HepG2 (cell line): ENCODE measurements around the gene PCSK2. TPM values are rescaled to one million over a fixed set of nuclear protein-coding genes. Genes with fewer than 3 reads are reported as not detected.

Experiments
- FOSL2 ChIP-seq: sonication (generic); formaldehyde crosslinking; IDR thresholded peaks from 2 replicates; pipeline ENCODE4 v1.4.0; 2020; ENCODE audit warnings: missing genetic modification reagents
- HES4 ChIP-seq: sonication (generic); formaldehyde crosslinking; IDR thresholded peaks from 2 replicates; pipeline ENCODE4 v1.9.0; 2021; ENCODE audit warnings: mild to moderate bottlenecking, missing genetic modification reagents, borderline replicate concordance
- HNRNPL ChIP-seq: fragments of 200-400 bp; formaldehyde crosslinking; IDR thresholded peaks from 2 replicates; pipeline ENCODE4 v1.6.1; 2017; ENCODE audit warnings: mild to moderate bottlenecking, low read depth, low read length
- MZF1 ChIP-seq: sonication (generic); formaldehyde crosslinking; IDR thresholded peaks from 2 replicates; pipeline ENCODE4 v1.8.1; 2023; ENCODE audit warnings: mild to moderate bottlenecking, missing genetic modification reagents, borderline replicate concordance
- NFE2L2 ChIP-seq: fragments of 150-350 bp; IDR thresholded peaks from 2 replicates; pipeline ENCODE4 v1.6.1; 2014; ENCODE audit warnings: low read length
- RARA ChIP-seq: IDR thresholded peaks from 2 replicates; pipeline ENCODE4 v1.6.1; 2016; ENCODE audit warnings: missing genetic modification reagents, missing compliant biosample characterization
- RBAK ChIP-seq: sonication (generic); formaldehyde crosslinking; IDR thresholded peaks from 2 replicates; pipeline ENCODE4 v1.5.1; 2020; ENCODE audit warnings: mild to moderate bottlenecking, missing genetic modification reagents
- SAFB2 ChIP-seq: sonication (generic); formaldehyde crosslinking; IDR thresholded peaks from 2 replicates; pipeline ENCODE4 v1.5.1; 2020; ENCODE audit warnings: missing genetic modification reagents, low read depth, mild to moderate bottlenecking, borderline replicate concordance
- XRCC5 ChIP-seq: fragments of 200-400 bp; formaldehyde crosslinking; optimal IDR thresholded peaks from 2 replicates; pipeline ENCODE3; 2017; ENCODE audit warnings: mild to moderate bottlenecking, low read length
- ZEB1 ChIP-seq: IDR thresholded peaks from 2 replicates; pipeline ENCODE4 v1.6.1; 2012; ENCODE audit warnings: mild to moderate bottlenecking, low read depth, inconsistent platforms; ENCODE audit not compliant: insufficient replicate concordance
- ZNF282 ChIP-seq: fragments of 450-650 bp; IDR thresholded peaks from 2 replicates; pipeline ENCODE4 v1.6.1; 2018; ENCODE audit not compliant: partially characterized antibody
- ZNF326 ChIP-seq: sonication (generic); formaldehyde crosslinking; IDR thresholded peaks from 2 replicates; pipeline ENCODE4 v1.4.0; 2020; ENCODE audit warnings: missing genetic modification reagents, borderline replicate concordance
- ZNF564 ChIP-seq: sonication (generic); formaldehyde crosslinking; IDR thresholded peaks from 2 replicates; pipeline ENCODE4 v1.8.1; 2023; ENCODE audit warnings: mild to moderate bottlenecking, missing genetic modification reagents
- ZNF614 ChIP-seq: IDR thresholded peaks from 2 replicates; pipeline ENCODE4 v1.6.1; 2018; ENCODE audit warnings: missing biosample characterization, missing genetic modification reagents, inconsistent platforms, borderline replicate concordance
- ZNF772 ChIP-seq: sonication (generic); formaldehyde crosslinking; IDR thresholded peaks from 2 replicates; pipeline ENCODE4 v1.5.0; 2020; ENCODE audit warnings: mild to moderate bottlenecking, missing genetic modification reagents
- ZNF792 ChIP-seq: IDR thresholded peaks from 2 replicates; pipeline ENCODE4 v1.6.1; 2016
- ZNF850 ChIP-seq: sonication (generic); formaldehyde crosslinking; conservative IDR thresholded peaks from 2 replicates; pipeline ENCODE4 v1.9.0; 2021; ENCODE audit warnings: mild to moderate bottlenecking, missing genetic modification reagents
- polyA plus RNA-seq, 8 experiments: library from polyadenylated mRNA; depleted of rRNA in 3 of 8; stranded (reverse) in 7 of 8; unstranded in 1 of 8; fragments of >200 nt; fragmentation: Illumina TruSeq in 4 of 8; extraction: Trizol in 4 of 8; gene quantifications; 2 replicates each; pipeline versions ENCODE4 v1.2.1 to v1.2.3, GENCODE V29; 2011 to 2016; ENCODE audit warnings: low read depth in 4 of 8, missing spikeins in 1 of 8, mixed read lengths in 1 of 8; ENCODE audit not compliant: insufficient read depth in 1 of 8
- total RNA-seq, 5 experiments: library from RNA; depleted of rRNA; stranded (reverse); fragments of >200 nt; fragmentation: Illumina TruSeq; extraction: Trizol; gene quantifications; 2 replicates each; pipeline ENCODE4 v1.2.3, GENCODE V29; 2016; ENCODE audit warnings: low read depth in 1 of 5
- TF ChIP-seq, protein P1 (sequence below): sonication (generic); formaldehyde crosslinking; IDR thresholded peaks from 2 replicates; pipeline ENCODE4 v1.4.0; 2020; ENCODE audit warnings: missing genetic modification reagents, mild to moderate bottlenecking, borderline replicate concordance
- TF ChIP-seq, protein P2 (sequence below): sonication (generic); formaldehyde crosslinking; IDR thresholded peaks from 2 replicates; pipeline ENCODE4 v1.4.0; 2020; ENCODE audit warnings: missing genetic modification reagents
- TF ChIP-seq, protein P3 (sequence below): sonication (generic); formaldehyde crosslinking; IDR thresholded peaks from 2 replicates; pipeline ENCODE4 v1.4.0; 2020; ENCODE audit warnings: mild to moderate bottlenecking, low read depth, missing genetic modification reagents

Gene PCSK2
- total and polyA plus RNA-seq, 2 of the 13 experiments (the other 11 are each of a cell fraction or from before 2014, with no cell fraction given), result not detected

DNA sequence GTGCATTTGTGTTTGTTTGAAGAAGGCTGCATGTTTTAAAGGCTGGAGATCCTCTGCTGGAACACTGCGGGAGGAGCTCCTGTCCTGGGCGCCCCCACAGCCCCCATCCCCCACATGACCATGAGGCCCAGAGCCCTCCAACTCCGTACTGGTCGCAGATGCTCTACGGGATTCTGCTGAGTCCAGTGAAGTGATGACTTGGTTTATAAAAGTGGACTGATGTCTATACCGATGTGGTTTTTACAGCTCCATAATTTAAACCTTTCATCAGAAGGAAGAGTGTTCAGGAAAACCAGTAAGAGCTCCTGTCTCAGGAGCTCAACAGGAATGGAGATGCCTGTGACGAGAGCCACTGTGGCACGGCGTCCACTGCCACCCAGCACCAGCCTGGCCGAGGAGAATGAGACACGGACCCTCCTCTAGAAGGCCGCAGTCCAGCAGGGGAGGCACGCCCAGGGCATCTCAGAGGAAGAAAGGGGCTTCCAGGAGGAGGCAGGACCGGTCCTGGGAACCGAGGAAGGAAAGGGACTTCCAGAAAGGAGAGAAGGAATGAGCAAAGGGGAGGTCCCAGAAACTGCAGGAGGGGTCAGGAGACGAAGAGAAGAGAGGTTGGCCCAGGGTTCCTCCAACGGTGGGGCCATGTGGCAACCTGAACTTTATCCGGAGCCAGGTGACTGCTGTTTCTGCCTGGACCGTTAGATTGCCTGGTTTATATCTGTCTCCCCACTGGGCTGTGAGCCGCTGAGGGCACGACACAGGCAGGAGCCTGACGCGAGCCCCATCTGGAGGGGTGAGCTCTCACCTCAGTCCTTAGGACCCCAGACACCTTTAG, 277.4 kb downstream of the PCSK2 start (continued):
- TF ChIP-seq MZF1 (no peak), ZNF792 (CRISPR knock-in tag) (no peak), RBAK (CRISPR knock-in tag) (no peak), ZNF564 (no peak), RARA (CRISPR knock-in tag) (no peak), ZNF614 (CRISPR knock-in tag) (no peak), ZNF326 (CRISPR knock-in tag) (no peak), HES4 (CRISPR knock-in tag) (peak; percentile 46; the same call in 1 of the 2 replicates), SAFB2 (CRISPR knock-in tag) (no peak), XRCC5 (peak; percentile 9), ZEB1 (no peak), NFE2L2 (no peak), FOSL2 (CRISPR knock-in tag) (no peak), HNRNPL (no peak), ZNF850 (0 out of 2 replicates have a peak, but pooled peaks have one; percentile 31), ZNF282 (no peak), ZNF772 (no peak)
- TF ChIP-seq, protein P1, sequence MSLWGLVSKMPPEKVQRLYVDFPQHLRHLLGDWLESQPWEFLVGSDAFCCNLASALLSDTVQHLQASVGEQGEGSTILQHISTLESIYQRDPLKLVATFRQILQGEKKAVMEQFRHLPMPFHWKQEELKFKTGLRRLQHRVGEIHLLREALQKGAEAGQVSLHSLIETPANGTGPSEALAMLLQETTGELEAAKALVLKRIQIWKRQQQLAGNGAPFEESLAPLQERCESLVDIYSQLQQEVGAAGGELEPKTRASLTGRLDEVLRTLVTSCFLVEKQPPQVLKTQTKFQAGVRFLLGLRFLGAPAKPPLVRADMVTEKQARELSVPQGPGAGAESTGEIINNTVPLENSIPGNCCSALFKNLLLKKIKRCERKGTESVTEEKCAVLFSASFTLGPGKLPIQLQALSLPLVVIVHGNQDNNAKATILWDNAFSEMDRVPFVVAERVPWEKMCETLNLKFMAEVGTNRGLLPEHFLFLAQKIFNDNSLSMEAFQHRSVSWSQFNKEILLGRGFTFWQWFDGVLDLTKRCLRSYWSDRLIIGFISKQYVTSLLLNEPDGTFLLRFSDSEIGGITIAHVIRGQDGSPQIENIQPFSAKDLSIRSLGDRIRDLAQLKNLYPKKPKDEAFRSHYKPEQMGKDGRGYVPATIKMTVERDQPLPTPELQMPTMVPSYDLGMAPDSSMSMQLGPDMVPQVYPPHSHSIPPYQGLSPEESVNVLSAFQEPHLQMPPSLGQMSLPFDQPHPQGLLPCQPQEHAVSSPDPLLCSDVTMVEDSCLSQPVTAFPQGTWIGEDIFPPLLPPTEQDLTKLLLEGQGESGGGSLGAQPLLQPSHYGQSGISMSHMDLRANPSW (CRISPR knock-in tag), result no peak
- TF ChIP-seq, protein P2, sequence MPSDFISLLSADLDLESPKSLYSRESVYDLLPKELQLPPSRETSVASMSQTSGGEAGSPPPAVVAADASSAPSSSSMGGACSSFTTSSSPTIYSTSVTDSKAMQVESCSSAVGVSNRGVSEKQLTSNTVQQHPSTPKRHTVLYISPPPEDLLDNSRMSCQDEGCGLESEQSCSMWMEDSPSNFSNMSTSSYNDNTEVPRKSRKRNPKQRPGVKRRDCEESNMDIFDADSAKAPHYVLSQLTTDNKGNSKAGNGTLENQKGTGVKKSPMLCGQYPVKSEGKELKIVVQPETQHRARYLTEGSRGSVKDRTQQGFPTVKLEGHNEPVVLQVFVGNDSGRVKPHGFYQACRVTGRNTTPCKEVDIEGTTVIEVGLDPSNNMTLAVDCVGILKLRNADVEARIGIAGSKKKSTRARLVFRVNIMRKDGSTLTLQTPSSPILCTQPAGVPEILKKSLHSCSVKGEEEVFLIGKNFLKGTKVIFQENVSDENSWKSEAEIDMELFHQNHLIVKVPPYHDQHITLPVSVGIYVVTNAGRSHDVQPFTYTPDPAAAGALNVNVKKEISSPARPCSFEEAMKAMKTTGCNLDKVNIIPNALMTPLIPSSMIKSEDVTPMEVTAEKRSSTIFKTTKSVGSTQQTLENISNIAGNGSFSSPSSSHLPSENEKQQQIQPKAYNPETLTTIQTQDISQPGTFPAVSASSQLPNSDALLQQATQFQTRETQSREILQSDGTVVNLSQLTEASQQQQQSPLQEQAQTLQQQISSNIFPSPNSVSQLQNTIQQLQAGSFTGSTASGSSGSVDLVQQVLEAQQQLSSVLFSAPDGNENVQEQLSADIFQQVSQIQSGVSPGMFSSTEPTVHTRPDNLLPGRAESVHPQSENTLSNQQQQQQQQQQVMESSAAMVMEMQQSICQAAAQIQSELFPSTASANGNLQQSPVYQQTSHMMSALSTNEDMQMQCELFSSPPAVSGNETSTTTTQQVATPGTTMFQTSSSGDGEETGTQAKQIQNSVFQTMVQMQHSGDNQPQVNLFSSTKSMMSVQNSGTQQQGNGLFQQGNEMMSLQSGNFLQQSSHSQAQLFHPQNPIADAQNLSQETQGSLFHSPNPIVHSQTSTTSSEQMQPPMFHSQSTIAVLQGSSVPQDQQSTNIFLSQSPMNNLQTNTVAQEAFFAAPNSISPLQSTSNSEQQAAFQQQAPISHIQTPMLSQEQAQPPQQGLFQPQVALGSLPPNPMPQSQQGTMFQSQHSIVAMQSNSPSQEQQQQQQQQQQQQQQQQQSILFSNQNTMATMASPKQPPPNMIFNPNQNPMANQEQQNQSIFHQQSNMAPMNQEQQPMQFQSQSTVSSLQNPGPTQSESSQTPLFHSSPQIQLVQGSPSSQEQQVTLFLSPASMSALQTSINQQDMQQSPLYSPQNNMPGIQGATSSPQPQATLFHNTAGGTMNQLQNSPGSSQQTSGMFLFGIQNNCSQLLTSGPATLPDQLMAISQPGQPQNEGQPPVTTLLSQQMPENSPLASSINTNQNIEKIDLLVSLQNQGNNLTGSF (CRISPR knock-in tag), result 0 out of 2 replicates have a peak, but pooled peaks have one; percentile 47
- TF ChIP-seq, protein P3, sequence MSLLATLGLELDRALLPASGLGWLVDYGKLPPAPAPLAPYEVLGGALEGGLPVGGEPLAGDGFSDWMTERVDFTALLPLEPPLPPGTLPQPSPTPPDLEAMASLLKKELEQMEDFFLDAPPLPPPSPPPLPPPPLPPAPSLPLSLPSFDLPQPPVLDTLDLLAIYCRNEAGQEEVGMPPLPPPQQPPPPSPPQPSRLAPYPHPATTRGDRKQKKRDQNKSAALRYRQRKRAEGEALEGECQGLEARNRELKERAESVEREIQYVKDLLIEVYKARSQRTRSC (CRISPR knock-in tag), result no peak
